Measurements from ENCODE around the gene CACNG4.

CACNG4 gene

GRCh38 chr17:67041531-67041930, 77.0 kb downstream of the CACNG4 start:
- DNase-seq (ENCODE audit: low read depth in 3 of 3, low spot score in 1 of 3): no peak

GRCh38 chr17:67041941-67042899, 77.7 kb downstream of the CACNG4 start:
- no peak for DNase-seq (ENCODE audit: low read depth in 3 of 3, low spot score in 1 of 3)

- no peak for DNase-seq (ENCODE audit: low read depth in 3 of 3, low spot score in 1 of 3)
Observed at GRCh38 chr17:67043283-67043682, 78.8 kb downstream of the CACNG4 start.

- no peak for DNase-seq (ENCODE audit: low read depth in 3 of 3, low spot score in 1 of 3)
Observed at GRCh38 chr17:67044016-67044772, 79.7 kb downstream of the CACNG4 start, which contains the start of gene CACNG1. Gene CACNG1, plus strand, starts transcription at chr17:67044554. Its CDS starts 107 bp downstream, at chr17:67044661.

- DNase-seq (ENCODE audit: low read depth in 3 of 3, low spot score in 1 of 3): no peak
Observed at GRCh38 chr17:67044940-67045339, 80.4 kb downstream of the CACNG4 start.

- no peak for DNase-seq (ENCODE audit: low read depth in 3 of 3, low spot score in 1 of 3)
Observed at GRCh38 chr17:67046398-67046797, 81.9 kb downstream of the CACNG4 start.

GRCh38 chr17:67047382-67047781, 82.9 kb downstream of the CACNG4 start:
- DNase-seq (ENCODE audit: low read depth in 3 of 3, low spot score in 1 of 3): no peak

GRCh38 chr17:67049025-67049739, 84.7 kb downstream of the CACNG4 start:
- no peak for DNase-seq (ENCODE audit: low read depth in 3 of 3, low spot score in 1 of 3)

GRCh38 chr17:67050066-67050465, 85.6 kb downstream of the CACNG4 start:
- DNase-seq (ENCODE audit: low read depth in 3 of 3, low spot score in 1 of 3): no peak

- DNase-seq (ENCODE audit: low read depth in 3 of 3, low spot score in 1 of 3): no peak
Observed at GRCh38 chr17:67050471-67051154, 86.1 kb downstream of the CACNG4 start.

GRCh38 chr17:67051155-67051538, 86.6 kb downstream of the CACNG4 start:
- DNase-seq (ENCODE audit: low read depth in 3 of 3, low spot score in 1 of 3): no peak

- no peak for DNase-seq (ENCODE audit: low read depth in 3 of 3, low spot score in 1 of 3)
Observed at GRCh38 chr17:67051837-67052236, 87.3 kb downstream of the CACNG4 start.

- no peak for DNase-seq (ENCODE audit: low read depth in 3 of 3, low spot score in 1 of 3)
Observed at GRCh38 chr17:67052720-67053437, 88.4 kb downstream of the CACNG4 start.

GRCh38 chr17:67053438-67054000, 89.0 kb downstream of the CACNG4 start:
- no peak for DNase-seq (ENCODE audit: low read depth in 3 of 3, low spot score in 1 of 3)

- no peak for DNase-seq (ENCODE audit: low read depth in 3 of 3, low spot score in 1 of 3)
Observed at GRCh38 chr17:67054011-67054591, 89.6 kb downstream of the CACNG4 start.

- no peak for DNase-seq (ENCODE audit: low read depth in 3 of 3, low spot score in 1 of 3)
Observed at GRCh38 chr17:67054608-67055007, 90.1 kb downstream of the CACNG4 start.

GRCh38 chr17:67055041-67055443, 90.5 kb downstream of the CACNG4 start:
- no peak for DNase-seq (ENCODE audit: low read depth in 3 of 3, low spot score in 1 of 3)

GRCh38 chr17:67055811-67056745, 91.6 kb downstream of the CACNG4 start:
- DNase-seq (ENCODE audit: low read depth in 3 of 3, low spot score in 1 of 3): no peak
